Epithelial cell of esophagus (primary cell): ENCODE data around the gene RPL13.

Experiments
- DNase-seq: peaks from one replicate; pipeline ENCODE4 v3.0.0; 2010; ENCODE audit warnings: low read depth
- H3K4me3 ChIP-seq: 2 replicates; pipeline ENCODE4 v1.5.1; 2011; ENCODE audit warnings: mild to moderate bottlenecking, low read length, control low read depth
- CTCF ChIP-seq: IDR thresholded peaks from 2 replicates; pipeline ENCODE4 v1.5.1; 2011; ENCODE audit warnings: low read depth, mild to moderate bottlenecking, low read length, control low read depth, inconsistent platforms; ENCODE audit not compliant: insufficient read depth; ENCODE audit errors: missing control alignments

The RPL13 gene

GRCh38 chr16:89548344-89549006 is 12.0 kb upstream of the RPL13 start:
- no peak for DNase-seq
- H3K4me3 ChIP-seq, result no peak overlapping the region
- TF ChIP-seq CTCF, result no peak

- no peak for TF ChIP-seq CTCF
- no peak for DNase-seq
- no peak overlapping the region for H3K4me3 ChIP-seq
Observed at GRCh38 chr16:89549007-89549700, 11.3 kb upstream of the RPL13 start.

- no peak for DNase-seq
- H3K4me3 ChIP-seq, result no peak overlapping the region
- TF ChIP-seq CTCF, result no peak
Observed at GRCh38 chr16:89550421-89551007, 10.0 kb upstream of the RPL13 start.

GRCh38 chr16:89552329-89552728 is 8.2 kb upstream of the RPL13 start:
- H3K4me3 ChIP-seq, result no peak overlapping the region
- DNase-seq, result no peak
- TF ChIP-seq CTCF, result no peak

GRCh38 chr16:89552913-89553312 is 7.6 kb upstream of the RPL13 start:
- no peak for TF ChIP-seq CTCF
- DNase-seq, result no peak
- no peak overlapping the region for H3K4me3 ChIP-seq

- no peak for DNase-seq
- H3K4me3 ChIP-seq, result no peak overlapping the region
- no peak for TF ChIP-seq CTCF
Observed at GRCh38 chr16:89553733-89554132, 6.7 kb upstream of the RPL13 start.
